Activated CD4-positive, alpha-beta T cell treated with anti-CD3 and anti-CD28 coated beads, Interleukin-2, amount 50 U/mL, for 1 hour (primary cell): ENCODE results near the gene CALHM6.
"Not testable (repeated sequence)": the region's sequence is repeated elsewhere in the genome, so short reads cannot be mapped to it uniquely, and the experiment has no call there.

Experiments used
- DNase-seq: peaks from one replicate; pipeline ENCODE4 v3.0.0-alpha.2; 2020

The CALHM6 gene

GRCh38 chr6:116483616-116484015, 22.4 kb downstream of the CALHM6 start:
- no peak for DNase-seq

GRCh38 chr6:116485559-116486184, 24.5 kb downstream of the CALHM6 start:
- no peak for DNase-seq

- no peak for DNase-seq
Observed at GRCh38 chr6:116491610-116492330, 30.6 kb downstream of the CALHM6 start.

DNA sequence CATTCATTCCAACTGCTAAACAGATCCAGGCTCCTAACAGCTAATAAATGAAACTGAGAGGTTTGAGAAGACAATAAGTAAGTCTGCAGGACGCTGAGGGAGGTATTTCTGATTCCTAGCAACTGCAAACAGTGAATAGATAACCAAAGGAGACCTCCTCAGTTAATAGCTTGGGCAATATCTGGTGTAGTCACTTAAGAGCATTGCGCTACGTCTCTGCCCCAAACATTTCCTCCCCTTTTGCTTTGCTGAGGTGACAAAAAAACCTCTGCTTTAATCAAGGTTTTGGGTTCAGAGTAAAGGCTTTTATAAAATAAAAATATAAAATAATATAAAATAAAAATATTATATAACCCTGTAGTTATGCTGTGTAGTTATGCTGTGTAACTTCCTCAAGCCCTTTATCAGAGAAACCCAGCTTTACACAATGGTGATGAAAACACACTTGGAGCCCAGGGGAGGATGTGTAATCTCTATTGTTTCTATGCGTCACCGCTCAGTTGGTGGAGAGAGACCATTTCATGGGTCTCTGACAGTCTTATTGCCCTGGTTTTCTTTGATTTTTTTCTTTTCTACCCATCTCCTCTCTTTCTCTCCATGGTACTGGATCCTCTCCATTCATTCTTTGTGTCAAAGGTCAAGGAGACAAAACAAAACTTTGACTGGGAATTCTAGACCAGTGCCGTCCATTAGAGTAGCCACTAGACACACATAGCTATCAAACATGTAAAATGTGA, 31.3 kb downstream of the CALHM6 start:
- no peak for DNase-seq

DNA sequence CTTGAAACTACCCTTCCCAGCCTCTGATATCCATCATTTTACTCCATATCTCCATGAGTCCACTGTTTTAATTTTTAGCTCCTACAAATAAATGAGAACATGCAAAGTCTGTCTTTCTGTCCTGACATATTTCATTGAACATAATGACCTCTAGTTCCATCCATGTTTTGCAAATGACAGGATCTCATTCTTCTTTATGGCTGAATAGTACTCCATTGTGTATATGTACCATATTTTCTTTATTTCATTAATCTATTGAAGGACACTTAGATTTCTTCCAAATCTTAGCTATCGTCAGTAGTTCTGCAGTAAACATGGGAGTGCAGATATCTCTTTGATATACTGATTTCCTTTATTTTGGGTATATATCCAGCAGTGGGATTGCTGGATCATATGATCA, 34.0 kb downstream of the CALHM6 start:
- not testable (repeated sequence) for DNase-seq

DNA sequence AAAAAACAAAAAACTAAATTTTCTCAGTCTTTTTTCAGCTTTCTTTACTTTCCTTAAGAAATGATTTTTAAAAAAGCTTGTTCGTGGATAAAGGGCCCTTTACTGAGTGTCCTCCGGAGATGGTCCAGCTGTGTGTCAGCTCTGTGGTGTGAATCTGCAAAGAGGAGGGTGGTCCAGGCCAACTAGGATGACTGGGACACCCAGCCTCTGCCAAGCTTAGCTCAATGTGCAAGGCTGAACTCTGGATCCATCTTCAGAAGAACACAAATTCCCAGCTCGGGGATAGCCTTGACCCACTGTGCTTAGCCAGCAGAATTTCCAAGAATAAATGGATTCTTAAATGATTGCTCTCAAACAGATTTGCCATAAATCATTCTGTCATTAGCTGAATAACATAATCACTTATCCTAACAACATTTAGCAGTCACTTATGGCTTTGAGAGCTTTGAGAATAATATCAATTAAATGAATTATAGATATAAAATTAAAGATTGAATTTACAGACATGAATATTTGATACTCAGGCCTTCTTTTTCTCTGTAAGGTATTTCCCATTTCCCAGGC, 36.0 kb downstream of the CALHM6 start:
- no peak for DNase-seq

DNA sequence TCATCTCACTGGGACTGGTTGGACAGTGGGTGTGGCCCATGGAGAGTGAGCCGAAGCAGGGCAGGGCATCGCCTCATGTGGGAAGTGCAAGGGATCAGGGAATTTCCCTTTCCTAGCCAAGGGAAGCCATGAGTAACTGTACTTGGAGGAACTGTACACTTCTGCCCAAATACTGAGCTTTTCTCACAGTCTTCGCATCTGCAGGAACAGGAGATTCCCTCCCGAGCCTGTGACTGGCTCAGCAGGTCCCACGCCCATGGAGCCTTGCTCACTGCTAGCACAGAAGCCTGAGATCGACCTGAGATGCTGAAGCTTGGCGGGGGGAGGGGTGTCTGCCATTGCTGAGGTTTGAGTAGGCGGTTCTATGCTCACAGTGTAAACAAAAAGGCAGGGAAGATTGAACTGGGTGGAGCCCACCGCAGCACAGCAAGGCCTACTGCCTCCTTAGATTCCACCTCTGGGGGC, 39.8 kb downstream of the CALHM6 start:
- DNase-seq = no peak

DNA sequence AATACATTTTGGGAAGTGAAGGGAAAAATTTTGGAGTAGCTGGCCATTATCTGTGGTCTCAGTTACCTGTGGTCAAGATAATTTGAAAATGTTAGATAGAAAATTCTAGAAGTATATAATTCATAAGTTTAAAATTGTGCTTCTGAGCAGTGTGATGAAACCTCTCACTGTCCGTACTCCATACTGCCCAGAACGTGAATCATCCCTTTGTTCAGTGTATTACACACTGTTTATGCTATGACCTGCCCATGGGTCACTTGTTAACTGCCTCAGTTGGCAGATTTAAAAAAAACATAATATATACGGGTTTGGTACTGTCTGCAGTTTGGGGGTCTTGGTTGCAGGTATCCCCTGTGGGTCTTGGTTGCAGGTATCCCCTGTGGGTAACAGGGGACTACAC, 46.1 kb downstream of the CALHM6 start:
- DNase-seq = no peak

GRCh38 chr6:116508527-116508926, 47.4 kb downstream of the CALHM6 start:
- no peak for DNase-seq

DNA sequence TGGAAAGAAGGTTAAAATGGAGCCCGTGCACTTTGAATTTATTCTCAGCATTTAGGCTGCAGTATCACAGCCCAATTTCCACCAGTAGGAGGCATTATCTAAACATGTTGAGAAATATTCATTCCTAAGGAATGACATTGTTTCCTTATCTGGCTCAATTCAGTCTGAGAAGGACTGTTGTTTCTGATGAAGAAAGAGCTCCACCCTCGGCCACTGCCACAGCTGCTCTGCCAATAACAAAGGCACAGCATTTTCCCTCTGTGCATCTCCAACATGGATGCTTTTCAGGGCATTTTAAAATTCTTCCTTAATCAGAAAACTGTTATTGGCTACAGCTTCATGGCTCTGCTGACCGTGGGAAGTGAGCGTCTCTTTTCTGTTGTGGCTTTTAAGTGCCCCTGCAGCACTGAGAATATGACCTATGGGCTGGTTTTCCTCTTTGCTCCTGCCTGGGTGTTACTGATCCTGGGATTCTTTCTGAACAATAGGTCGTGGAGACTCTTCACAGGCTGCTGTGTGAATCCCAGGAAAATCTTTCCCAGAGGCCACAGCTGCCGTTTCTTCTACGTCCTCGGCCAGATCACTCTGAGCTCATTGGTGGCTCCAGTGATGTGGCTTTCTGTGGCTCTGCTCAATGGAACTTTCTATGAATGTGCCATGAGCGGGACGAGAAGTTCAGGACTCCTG, 50.4 kb downstream of the CALHM6 start, which contains the start of gene CALHM5:
TSS of gene CALHM5 (plus strand) at position 216 of the 687 bp plus-strand sequence. CDS start at position 274, 58 bp downstream.
- no peak for DNase-seq

GRCh38 chr6:116512111-116512559, 51.0 kb downstream of the CALHM6 start:
- no peak for DNase-seq

GRCh38 chr6:116512734-116513133, 51.6 kb downstream of the CALHM6 start:
- no peak for DNase-seq
